HEK293 (cell line): ENCODE measurements around the gene POLN.
"Not testable (repeated sequence)": the region's sequence is repeated elsewhere in the genome, so short reads cannot be mapped to it uniquely, and the experiment has no call there.

Experiments used
- HOXA7 ChIP-seq: sonication (generic); formaldehyde crosslinking; IDR thresholded peaks from 2 replicates; pipeline ENCODE4 v1.8.1; 2022; ENCODE audit warnings: missing genetic modification reagents, borderline replicate concordance
- KLF16 ChIP-seq: fragments of 450-650 bp; formaldehyde crosslinking; IDR thresholded peaks from 2 replicates; pipeline ENCODE4 v1.5.1; 2017; ENCODE audit warnings: missing biosample characterization, missing genetic modification characterization
- MEIS1 ChIP-seq: sonication (generic); formaldehyde crosslinking; IDR thresholded peaks from 2 replicates; pipeline ENCODE4 v1.8.1; 2022; ENCODE audit warnings: missing genetic modification reagents, mild to moderate bottlenecking, borderline replicate concordance
- SCRT2 ChIP-seq: fragments of 450-650 bp; formaldehyde crosslinking; IDR thresholded peaks from 2 replicates; pipeline ENCODE4 v1.5.1; 2016; ENCODE audit warnings: missing biosample characterization, missing genetic modification characterization
- SP2 ChIP-seq: fragments of 450-650 bp; formaldehyde crosslinking; IDR thresholded peaks from 2 replicates; pipeline ENCODE4 v1.5.1; 2016; ENCODE audit warnings: missing biosample characterization, missing genetic modification characterization
- WT1 ChIP-seq: fragments of 450-650 bp; formaldehyde crosslinking; IDR thresholded peaks from 2 replicates; pipeline ENCODE4 v1.5.1; 2016; ENCODE audit warnings: missing biosample characterization, missing genetic modification characterization
- YY1 ChIP-seq: fragments of 450-650 bp; formaldehyde crosslinking; IDR thresholded peaks from 2 replicates; pipeline ENCODE4 v1.5.1; 2018; ENCODE audit warnings: missing biosample characterization, missing genetic modification characterization
- ZBTB21 ChIP-seq: fragments of 450-650 bp; formaldehyde crosslinking; IDR thresholded peaks from 2 replicates; pipeline ENCODE4 v1.5.1; 2017; ENCODE audit warnings: missing biosample characterization, missing genetic modification characterization
- ZFP41 ChIP-seq: fragments of 450-650 bp; formaldehyde crosslinking; IDR thresholded peaks from 2 replicates; pipeline ENCODE4 v1.5.1; 2016; ENCODE audit warnings: missing biosample characterization, missing genetic modification characterization, borderline replicate concordance
- ZNF335 ChIP-seq: fragments of 450-650 bp; formaldehyde crosslinking; conservative IDR thresholded peaks from 2 replicates; pipeline ENCODE4 v1.5.1; 2016; ENCODE audit warnings: missing biosample characterization, missing genetic modification characterization
- TF ChIP-seq, protein P1 (sequence below): fragments of 450-650 bp; formaldehyde crosslinking; IDR thresholded peaks from 2 replicates; pipeline ENCODE4 v1.5.1; 2016; ENCODE audit warnings: missing biosample characterization, missing genetic modification characterization

DNA sequence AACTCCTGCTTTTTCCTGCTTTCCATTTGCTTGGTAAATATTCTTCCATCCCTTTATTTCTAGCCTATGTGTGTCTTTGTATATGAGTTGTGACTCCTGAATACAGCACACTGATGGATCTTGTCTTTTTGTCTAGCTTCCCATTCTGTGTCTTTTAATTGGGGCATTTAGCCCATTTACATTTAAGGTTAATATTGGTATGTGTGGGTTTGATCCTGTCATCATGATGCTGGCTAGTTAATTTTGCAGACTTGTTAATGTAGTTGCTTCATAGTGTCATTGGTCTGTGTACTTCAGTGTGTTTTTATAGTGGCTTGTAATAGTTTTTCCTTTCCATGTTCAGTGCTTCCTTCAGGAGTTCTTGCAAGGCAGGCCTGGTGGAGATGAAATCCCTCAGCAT lies 210.8 kb downstream of the POLN start:
- TF ChIP-seq ZNF335 (tag by site-specific recombination); KLF16 (tag by site-specific recombination); YY1 (tag by site-specific recombination); MEIS1; ZBTB21 (tag by site-specific recombination); SP2 (tag by site-specific recombination); WT1 (tag by site-specific recombination); ZFP41; HOXA7 (CRISPR knock-in tag); SCRT2 (tag by site-specific recombination): not testable (repeated sequence)
- TF ChIP-seq, protein P1, sequence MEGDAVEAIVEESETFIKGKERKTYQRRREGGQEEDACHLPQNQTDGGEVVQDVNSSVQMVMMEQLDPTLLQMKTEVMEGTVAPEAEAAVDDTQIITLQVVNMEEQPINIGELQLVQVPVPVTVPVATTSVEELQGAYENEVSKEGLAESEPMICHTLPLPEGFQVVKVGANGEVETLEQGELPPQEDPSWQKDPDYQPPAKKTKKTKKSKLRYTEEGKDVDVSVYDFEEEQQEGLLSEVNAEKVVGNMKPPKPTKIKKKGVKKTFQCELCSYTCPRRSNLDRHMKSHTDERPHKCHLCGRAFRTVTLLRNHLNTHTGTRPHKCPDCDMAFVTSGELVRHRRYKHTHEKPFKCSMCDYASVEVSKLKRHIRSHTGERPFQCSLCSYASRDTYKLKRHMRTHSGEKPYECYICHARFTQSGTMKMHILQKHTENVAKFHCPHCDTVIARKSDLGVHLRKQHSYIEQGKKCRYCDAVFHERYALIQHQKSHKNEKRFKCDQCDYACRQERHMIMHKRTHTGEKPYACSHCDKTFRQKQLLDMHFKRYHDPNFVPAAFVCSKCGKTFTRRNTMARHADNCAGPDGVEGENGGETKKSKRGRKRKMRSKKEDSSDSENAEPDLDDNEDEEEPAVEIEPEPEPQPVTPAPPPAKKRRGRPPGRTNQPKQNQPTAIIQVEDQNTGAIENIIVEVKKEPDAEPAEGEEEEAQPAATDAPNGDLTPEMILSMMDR (tag by site-specific recombination), result not testable (repeated sequence)
